ENCODE results near the gene SAMD4A. TPM values are rescaled to one million over a fixed set of nuclear protein-coding genes. Genes with fewer than 3 reads are reported as not detected.

The SAMD4A gene
- total and polyA plus RNA-seq, 2 of the 4 experiments (the other 2 are of a cell fraction) = 22.9 to 38.2 TPM

- in situ Hi-C loops (cut with MboI; ENCODE audit: low sequenced_read_pairs) = no loop called here
- no peak overlapping the region for H3K4me3 ChIP-seq (ENCODE audit: insufficient read depth, low read depth, low read length)
- H4K8ac ChIP-seq (ENCODE audit: low read depth in 2 of 2, low read length in 2 of 2) = no peak overlapping the region
- H3K36me3 ChIP-seq (ENCODE audit: control insufficient read depth, insufficient read depth, low read length) = peaks cover 67% of the 10 kb centered on the region
- H2BK5ac ChIP-seq (ENCODE audit: low read depth, low read length, poor library complexity, severe bottlenecking) = no peak overlapping the region
- H2AFZ ChIP-seq (replicated peaks; ENCODE audit: low read length, poor library complexity) = no peak overlapping the region
- H2BK15ac ChIP-seq (ENCODE audit: low read depth, low read length) = no peak overlapping the region
- ChIA-PET CTCF (interaction anchor here (1.2 kb wide), 1 partner anchor 16 kb away, joined by 3 read pairs; no protein-coding TSS in a partner anchor), POLR2A (ENCODE audit: unreplicated experiment) (no interaction called here)
- DNase-seq (no peak), ATAC-seq (ENCODE audit: low read depth) (no peak)
- no peak overlapping the region for H2AK9ac ChIP-seq (replicated peaks; ENCODE audit: low read depth, low read length, poor library complexity)
- H3K18ac ChIP-seq (ENCODE audit: low read depth, low read length) = no peak overlapping the region
- H3K9ac ChIP-seq (ENCODE audit: low read depth, low read length) = no peak overlapping the region
- no peak overlapping the region for H3K4ac ChIP-seq (ENCODE audit: low read depth, low read length)
- no peak overlapping the region for H3K23ac ChIP-seq (ENCODE audit: low read depth, low read length)
- no peak overlapping the region for H3K4me2 ChIP-seq (ENCODE audit: low read depth, low read length)
- H4K91ac ChIP-seq (ENCODE audit: insufficient read depth, low read depth, low read length) = no peak overlapping the region
- H2AK5ac ChIP-seq (ENCODE audit: low read depth, low read length) = no peak overlapping the region; the same call in 1 of the 2 replicates
- no peaks in the 10 kb centered on the region for H3K27me3 ChIP-seq (ENCODE audit: control insufficient read depth, insufficient read depth, low read length)
- no peak overlapping the region for H2BK20ac ChIP-seq (ENCODE audit: low read depth, low read length)
- peaks cover 23% of the 10 kb centered on the region for H3K9me1 ChIP-seq (ENCODE audit: insufficient read depth, low read length)
- dilution Hi-C loops (cut with HindIII; ENCODE audit: low sequenced_read_pairs, unreplicated experiment) = no loop called here
- H3K79me1 ChIP-seq (ENCODE audit: low read depth in 1 of 2, low read length in 2 of 2) = peaks cover 20 to 68% of the 10 kb centered on the region in 2 experiments
- H3K4me1 ChIP-seq (ENCODE audit: control insufficient read depth, insufficient read depth, low read length) = peaks cover 17% of the 10 kb centered on the region; the same call in 1 of the 2 replicates
- no peak overlapping the region for H4K5ac ChIP-seq (ENCODE audit: low read depth, low read length)
- no peak for TF ChIP-seq POLR2A (IDR thresholded peaks at IDR 0.05; ENCODE audit: low read depth, low read length)
- TF ChIP-seq CHD1 (IDR thresholded peaks at IDR 0.05; ENCODE audit: low read depth, low read length) = no peak
- BruUV-seq (replicated peaks) = no TSS peak
- H3K56ac ChIP-seq (ENCODE audit: extremely low read depth, insufficient read depth, low read length) = no peak overlapping the region
- H2BK120ac ChIP-seq (ENCODE audit: low read depth, low read length) = no peak overlapping the region
- no peaks in the 10 kb centered on the region for H3K9me3 ChIP-seq (ENCODE audit: control insufficient read depth, insufficient read depth, low read length)
- 100% methylated on average over 1 of the region's 5 CpGs; no CpG with 5 or more reads in 1 of the 2 experiments for WGBS, 2 experiments (ENCODE audit: extremely low coverage in 2 of 2, insufficient read length in 1 of 2)
- H4K20me1 ChIP-seq (ENCODE audit: insufficient read depth, low read length) = no peaks in the 10 kb centered on the region
- H3K14ac ChIP-seq (replicated peaks; ENCODE audit: low read depth, low read length) = no peak overlapping the region
- H3K27ac ChIP-seq (ENCODE audit: insufficient read depth, low read length) = no peak overlapping the region
- intact Hi-C loops (cut with micrococcal nuclease) = no loop called here
Measured at GRCh38 chr14:54783660-54784015, 216.7 kb downstream of the SAMD4A start.
